GM20431 (cell line): ENCODE results near the gene KIF12.

Experiments used
- in situ Hi-C: fragments of 300-500 bp; cut with MseI, MboI; formaldehyde crosslinking; loops from one replicate; pipeline ENCODE4 v1.15.0; 2020; ENCODE audit warnings: low sequenced_read_pairs; ENCODE audit not compliant: unreplicated experiment

Gene KIF12

DNA sequence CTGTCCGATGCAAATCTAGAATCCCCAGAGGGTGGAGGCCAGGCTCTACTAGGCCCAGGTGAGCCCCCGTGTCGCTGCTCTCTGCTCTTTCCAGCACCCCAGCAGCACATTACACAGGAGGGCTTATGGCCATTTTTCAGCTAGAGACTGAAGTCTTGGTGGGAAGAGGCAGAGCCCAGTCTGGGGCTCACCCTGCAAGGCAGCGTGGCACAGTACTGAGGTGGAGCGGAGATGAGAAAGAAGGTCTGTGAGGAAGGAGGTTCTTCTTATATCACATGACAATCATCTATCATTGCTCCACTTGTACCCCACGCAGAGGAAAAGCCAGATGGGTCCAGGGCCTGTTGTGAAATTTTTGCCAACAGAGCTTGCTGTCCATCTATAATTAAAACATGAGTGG, 10.0 kb upstream of the KIF12 start:
- in situ Hi-C loops, result no loop called here

DNA sequence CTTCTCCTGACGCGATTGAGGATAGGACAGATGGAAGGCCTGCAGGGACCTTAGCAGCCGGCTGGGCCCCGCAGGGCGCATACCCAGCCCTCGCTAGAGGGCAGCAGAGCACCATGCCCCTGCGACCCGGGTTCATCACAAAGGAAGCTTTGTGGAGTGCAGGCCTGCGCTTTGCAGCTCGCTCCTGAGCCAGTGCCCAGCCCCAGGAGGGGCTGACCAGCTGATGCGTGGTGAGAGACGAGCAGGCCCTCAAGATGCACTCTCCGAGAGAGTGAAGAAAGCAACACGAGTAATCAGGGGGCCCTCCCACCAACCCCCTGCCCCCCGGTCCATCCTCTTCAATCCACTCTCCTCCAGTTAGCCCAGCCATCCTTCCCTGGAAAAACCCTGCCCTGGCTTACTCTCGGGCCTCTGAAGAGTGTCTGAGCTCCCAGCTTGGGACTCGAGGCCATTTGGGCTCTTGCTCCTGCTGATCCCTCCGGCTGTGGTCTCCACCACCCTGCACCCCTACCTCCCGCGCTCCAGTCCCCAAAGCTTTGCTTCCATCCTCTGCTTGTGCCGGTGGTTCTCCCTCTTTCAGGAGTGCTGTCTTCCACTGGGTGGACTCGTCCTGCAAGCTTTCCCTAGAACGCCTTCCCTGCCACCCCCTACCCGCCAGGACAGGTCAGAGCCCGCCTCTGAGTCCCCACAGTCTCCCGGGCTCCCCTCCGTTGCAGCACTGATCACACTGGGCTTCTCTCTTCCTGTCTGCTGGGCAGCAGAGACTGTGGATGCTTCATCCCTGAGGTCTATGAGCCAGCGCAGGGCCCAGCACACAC, 9.1 kb upstream of the KIF12 start:
- in situ Hi-C loops, result no loop called here

DNA sequence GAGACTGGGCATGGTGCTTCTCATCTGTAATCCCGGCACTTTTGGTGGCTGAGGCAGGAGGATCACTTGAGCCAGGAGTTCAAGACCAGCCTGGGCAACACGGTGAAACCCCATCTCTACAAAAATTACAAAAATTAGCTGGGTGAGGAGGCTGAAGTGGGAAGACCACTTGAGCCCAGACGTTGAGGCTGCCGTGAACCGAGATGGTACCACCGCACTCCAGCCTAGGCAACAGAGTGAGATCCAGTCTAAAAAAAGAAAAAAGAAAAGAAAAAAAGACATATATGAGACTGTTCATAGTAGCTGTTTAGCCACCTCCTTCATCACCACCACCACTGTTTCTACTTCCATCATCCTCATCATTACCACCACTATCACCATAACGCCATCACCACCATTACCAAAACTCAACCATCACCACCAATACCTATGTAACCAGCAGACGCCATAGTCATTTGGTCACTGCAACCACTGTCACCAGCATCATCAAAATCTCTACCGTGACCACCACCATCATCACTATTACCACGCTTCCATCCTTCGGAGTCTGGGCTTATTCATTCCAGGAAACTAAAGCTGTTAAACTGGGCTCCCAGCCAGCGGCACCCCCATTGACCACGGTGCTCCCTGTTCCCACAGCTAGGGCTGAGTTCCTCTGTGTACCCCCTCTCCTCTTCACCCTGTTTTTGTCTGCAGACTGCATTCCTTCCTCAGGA, 8.4 kb upstream of the KIF12 start:
- in situ Hi-C loops, result no loop called here

DNA sequence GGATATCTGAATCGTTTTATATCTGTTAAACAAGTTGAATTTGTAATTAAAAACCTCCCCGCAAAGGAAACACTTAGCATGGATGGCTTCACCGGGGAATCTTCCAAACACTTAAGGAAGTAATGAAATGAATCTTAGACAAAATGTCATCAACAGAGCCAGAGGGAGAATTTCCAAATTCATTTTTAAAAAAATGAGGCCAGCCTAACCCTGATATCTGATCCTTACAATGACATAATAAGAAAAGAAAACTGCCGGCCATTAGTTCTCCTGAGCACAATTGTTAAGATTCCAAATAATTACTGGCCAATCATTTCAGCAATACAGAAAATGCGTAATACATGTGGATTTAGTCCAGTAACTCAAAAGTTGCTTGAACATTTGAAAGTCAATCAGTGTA, 6.1 kb upstream of the KIF12 start:
- in situ Hi-C loops, result no loop called here

DNA sequence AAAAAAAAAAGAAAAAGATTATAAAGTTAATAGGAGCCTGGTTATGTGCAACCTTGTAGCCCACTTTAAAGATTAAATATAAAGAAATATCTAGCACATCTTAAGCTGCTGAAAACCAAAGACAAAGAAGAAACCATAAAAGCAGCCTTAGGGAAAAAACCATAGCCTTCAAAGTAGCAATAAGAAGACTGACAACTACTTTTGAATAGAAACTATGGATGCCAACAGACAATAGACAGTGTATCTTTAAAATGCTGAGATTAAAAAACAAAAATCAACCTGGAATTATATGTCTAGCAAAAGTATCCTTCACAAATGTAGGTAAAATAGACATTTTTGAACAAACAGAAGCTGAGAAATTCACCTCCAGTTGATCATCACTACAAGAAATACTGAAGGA, 3.4 kb upstream of the KIF12 start:
- in situ Hi-C loops, result no loop called here

DNA sequence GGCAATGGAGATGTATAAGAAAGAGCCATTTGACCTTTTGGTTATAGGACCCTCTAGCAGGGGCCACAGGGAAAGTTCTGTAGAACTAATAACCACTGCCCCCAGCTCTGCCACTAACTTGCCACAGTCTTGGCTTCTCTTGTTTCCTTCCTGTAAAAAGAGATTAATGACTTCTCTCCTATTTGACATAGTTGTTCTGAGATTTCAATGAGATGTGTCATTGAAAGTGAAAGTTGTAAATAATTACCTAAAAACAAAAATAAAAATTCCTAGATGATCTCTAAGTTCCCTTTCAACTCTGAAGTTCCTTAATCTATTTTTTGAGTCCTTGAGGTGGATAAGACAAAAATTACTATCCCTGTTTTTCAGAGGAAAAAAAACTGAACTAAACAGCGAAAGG, 1.4 kb upstream of the KIF12 start:
- in situ Hi-C loops, result no loop called here

DNA sequence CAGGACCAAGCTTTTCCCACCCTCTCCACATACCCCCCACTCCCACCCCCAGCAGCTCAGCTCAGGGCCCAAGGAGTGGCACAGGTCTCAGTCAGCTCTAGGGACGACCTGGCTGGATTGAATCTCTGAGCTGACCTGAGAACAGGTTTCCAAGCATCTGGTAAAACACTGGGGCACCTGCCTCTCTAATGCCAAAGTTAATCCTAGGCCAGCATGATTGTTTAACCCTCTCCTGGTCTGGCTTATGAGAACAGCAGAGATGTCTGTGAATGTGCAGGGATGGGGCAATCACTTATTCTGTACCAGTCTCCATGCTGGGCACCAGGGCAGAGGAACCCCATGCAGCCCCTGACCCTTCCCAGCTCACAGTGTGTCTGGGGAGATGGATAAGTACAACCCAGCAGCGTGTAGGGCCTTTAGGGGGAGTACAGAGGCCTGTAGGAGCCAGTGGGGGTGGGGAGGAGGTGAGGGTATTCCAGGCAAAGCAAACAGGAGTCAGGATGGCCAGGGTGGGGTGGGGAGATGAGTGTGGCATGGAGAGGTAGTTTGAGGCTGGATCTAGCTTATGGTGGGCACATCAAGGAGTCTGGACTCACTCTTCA, 678 bp upstream of the KIF12 start:
- in situ Hi-C loops, result no loop called here

DNA sequence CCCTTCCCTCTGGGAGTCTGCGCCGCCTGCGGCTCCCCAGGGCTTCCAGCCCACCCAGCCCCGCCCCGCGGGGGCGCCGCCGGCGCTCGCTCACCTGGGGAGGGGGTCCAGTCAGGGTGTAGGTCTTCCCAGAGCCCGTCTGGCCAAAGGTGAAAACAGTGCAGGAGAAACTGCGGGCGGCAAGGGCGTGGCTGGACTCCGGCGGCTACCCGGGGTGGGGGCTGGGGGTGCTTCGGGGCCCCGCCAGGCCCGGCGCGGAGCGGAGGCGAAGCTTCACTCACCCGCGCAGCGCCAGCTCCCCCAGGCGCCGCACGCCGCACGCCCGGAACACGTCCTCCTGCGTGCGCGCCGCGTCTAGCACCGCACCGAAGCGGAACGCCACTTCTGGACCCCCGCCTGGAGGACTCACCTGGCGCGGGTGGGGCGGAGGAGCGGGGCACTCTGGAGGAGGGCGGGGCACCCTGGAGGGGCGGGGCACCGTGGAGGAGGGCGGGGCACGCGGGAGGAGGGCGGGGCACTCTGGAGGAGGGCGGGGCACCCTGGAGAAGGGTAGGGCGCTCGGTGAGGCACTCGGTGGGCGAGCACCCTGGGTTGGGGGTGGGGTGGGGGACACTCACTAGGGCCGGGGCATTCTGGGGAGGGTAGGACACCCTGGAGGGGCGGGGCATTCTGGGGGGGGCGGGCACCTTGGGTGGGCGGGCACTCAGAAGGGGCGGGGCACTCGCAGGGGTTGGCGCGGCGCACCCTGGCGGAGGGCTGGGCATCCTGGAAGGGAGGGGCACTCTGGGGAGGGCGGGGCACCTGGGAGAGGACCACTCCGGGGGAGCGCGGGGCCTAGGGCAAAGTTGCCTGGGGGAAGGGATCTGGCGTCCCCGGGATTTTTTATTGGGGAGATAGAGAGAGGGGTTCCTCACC, 814 bp downstream of the KIF12 start:
- in situ Hi-C loops, result no loop called here

DNA sequence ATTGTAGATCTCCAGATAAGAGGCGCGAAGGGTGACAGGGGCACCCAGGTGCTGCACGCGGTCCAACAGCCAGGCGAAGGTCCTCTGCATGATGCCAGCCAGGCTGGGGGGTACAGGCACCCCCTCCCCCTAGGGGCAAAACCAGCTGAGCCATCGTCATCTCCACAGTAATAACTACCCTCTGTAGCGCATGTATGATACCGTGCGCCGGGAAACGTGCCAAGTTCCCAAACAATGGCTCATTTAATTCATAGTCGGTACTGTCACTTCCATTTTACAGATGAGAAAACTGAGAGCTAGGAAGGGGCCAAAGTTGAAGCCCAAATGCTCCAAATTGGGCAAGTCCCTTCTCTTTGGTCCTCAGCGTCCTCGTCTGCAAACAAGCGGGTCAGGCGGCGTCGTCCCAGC, 1.5 kb downstream of the KIF12 start:
- in situ Hi-C loops, result no loop called here

DNA sequence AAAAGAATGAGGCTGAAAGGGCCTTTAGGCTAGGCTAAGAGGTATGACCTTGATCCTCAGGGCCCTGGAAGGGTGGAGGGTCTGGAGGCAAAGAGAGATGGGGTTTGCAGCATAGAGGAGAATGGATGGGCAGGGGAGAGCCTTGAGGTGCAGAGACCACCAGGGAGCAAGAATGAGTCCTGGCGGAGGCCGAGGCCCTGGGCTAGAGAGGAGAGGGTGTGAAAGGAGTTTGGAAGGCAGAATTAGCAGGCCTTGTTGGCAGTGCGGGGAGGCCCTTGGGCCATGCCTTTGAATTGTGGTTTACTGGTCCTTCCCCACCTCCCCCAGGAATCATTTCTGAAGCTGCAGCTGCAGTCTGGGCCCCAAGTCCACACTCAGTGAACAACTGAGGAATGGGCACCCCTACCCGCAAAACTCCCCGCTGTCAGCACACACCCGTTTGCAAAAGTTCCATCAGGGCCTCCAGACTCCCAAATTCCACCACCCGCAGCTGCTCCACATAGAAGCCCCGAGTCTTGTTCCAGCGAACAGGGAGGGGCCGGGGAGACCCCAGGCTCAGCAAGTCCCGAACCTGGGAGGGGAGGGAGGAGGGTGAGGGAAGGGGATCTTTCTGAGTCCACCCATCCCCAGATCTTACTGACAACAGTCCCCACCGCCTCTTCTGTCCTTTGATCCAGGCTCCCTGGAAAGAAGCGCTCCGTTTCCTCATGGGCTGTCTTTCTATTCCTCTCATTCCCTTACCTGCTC, 2.1 kb downstream of the KIF12 start:
- in situ Hi-C loops, result no loop called here

DNA sequence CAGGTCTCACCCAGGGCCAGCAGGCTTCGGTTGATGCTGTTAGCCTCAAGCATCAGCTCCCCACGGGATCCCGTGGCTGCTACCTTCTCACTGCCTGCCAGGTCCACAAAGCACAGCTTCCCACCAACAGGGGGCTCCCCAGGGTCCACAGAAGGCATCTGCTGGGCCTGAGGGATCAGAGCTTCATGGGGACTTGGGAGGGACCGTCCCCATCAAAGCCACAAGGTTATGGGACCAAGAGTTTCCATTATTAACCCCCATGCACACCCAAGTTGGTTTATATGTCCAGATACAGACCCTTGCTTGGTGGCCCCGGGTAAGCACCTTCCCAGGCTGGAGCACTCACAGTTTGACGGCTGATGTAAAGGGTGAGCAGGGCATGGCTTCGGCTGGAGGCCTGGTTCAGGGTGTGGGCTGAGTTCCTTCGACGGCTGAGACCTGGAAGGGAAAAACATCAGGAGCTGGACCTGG, 3.0 kb downstream of the KIF12 start:
- in situ Hi-C loops, result no loop called here

DNA sequence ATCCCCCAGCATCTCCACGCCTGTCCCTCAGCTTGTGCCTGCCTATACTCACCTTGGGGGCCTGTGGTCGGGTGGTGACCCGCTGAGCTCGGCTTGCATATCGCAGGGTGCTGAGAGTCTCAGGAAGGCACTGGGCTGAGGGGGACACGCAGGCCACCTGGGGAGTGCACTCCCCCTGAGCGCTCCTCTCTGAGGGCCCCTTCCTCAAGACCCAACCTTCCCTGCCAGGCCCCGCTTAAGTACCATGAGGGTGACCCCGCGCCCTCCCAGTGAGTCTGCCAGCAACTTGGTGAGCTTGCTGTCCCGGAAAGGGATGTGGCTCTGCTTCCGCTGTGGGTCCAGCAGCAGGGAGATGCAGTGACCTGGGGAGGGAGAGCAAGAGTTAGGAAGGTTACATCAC, 4.1 kb downstream of the KIF12 start:
- in situ Hi-C loops, result no loop called here

DNA sequence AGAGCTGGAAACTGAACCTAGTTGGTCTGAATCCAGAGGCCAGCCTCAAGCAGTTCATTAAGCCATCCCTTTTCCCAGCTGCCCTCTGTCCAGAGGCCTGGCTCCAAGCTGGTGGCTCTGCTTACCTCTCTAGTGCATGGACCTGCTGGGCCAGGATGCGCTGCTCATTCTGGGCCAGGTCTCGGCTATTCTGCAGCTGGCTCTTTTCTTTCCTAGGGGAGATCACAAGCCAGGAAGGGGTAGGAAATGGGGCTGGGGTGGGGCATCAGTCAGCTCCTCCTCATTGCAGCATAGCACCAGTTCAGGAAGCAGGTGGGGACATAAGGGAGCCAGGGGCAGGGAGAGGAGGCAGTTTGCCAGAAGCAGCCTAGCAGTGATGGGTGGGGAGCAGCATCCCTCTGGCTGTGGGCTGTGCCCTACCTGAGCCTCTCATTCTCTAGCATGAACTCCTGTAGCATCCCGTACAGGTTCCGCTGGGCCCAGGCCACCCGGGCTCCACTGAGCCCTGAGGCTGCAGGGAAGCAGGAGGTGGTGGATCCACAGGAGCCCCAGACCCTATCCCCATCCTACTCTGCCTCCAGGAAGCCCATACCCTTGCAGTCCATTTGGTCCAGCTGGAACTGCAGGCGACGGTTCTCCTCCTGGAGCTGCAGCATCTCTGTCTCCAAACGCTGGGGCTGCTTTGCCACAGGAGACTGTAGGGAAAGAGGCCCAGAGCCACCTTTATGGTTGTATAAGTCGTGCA, 5.2 kb downstream of the KIF12 start:
- in situ Hi-C loops, result no loop called here

DNA sequence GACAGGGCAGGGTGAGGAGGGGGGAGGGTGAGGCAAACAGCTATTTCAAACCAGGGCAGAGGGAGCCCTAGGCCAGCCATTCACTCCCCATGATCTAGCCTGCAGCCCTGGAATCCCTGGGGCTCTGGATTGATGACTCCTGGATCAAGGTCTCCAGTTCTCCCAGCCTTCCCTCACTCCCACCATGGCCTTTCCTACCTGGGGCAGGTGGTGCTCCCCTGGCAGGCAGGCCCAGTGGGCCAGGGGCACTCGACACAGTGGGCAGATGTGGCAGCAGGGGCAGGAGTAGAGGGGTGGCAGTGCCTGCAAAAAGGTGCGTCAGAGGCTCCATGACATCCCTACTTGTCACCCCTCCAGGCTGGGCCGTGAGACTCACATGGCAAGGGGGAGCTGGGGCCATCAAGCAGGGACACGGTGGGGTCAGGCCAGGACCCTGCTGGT, 6.0 kb downstream of the KIF12 start:
- in situ Hi-C loops, result no loop called here

DNA sequence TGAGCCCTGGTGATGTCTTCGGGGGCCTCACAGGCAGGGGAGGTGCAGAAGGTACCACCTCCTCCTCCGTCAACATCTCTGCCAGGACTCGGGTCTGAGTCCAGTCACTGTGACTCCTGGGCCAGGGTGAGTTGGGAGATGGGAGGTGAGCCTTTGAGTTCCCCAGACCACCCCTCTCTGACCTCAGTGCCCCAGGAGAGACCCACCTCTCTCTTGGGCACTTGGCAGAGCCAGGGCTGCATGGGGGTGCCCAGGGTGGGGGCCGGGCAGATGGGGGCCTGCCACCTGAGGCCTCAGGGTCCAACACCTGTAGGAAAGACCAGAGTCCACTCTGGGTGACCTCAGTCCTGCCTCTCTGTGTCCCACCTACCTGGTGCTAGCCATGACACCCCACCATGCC, 6.8 kb downstream of the KIF12 start:
- in situ Hi-C loops, result no loop called here

DNA sequence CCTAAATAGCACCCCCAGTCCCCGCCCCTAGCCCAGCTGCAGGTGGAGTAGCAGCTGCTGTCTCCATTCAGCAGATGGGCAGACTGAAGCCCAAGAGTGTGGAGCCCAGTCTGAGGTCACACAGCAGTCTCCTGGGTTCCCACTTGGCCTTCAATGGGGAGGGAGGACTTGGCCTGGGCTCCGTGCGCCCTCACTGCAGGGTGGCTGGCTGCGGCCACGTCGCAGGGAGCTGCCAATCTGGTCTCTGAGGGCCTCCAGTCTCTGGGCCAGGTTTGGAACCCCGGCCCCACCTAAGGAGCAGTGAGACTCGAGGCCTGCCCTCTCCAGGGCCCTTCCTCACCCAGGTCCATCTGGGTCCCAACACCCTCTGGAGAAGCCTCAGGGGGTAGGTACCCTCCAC, 7.4 kb downstream of the KIF12 start:
- in situ Hi-C loops, result no loop called here

DNA sequence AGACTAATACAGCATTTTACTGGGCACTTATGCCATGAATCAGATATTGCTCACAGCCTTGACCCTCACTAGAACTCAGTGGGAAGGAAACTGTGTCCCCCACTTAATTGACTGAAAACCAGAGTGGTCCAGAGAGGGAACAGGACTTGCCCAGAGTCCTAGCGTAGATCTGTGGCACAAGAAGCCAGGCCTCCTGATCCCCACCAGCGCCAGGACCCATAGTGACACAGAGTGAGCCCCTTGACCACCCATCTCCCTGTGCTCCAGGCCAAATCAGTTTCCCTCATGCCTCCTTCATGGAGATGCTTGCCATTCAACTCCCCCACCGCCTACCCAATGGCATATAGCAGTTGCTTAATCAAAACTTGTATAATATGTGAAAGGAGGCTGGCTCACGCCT, 8.3 kb downstream of the KIF12 start:
- in situ Hi-C loops, result no loop called here

DNA sequence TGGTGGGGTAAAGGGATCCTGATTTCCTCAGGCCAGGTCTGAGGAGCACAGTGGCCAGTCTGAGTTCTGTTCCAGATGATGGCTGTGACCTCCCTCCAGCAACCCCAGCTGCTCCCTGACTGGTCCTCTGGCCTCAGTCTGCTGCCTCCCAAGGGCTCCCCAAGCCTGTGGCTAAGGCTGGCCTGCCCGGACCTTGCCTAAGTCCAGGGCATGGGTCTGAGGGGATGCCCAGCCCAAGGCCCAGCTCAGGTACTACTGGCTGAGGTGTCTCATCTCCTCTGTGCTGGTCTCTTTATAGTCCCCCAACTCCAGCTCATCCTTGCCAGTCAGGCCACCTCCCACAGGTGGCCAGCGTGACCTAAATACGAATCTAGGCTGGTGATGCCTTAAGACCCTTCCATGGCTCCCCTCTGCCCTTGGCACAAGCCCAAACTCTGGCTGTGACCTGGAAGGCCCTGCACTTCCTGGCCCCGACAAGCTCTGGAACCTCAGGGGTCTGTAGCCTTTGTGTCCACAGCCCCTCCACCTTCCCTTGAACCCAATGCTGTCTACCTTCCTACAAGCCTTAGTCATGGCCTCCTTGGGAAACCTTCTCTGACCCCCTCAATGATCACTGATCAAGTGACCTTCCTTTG, 9.8 kb downstream of the KIF12 start:
- in situ Hi-C loops, result no loop called here
